Lower leg skin (tissue), 4 donors: ENCODE results near the gene GSTM4. TPM values are rescaled to one million over a fixed set of nuclear protein-coding genes. Genes with fewer than 3 reads are reported as not detected.
A peak's percentile ranks its signal among the peaks of the same experiment; 100 is the strongest.

Experiments
- DNase-seq, 2 donors: peaks; one replicate each; pipeline ENCODE4 v3.0.0-alpha.2; 2019; ENCODE audit warnings: low spot score in 2 of 2
- H3K4me3 ChIP-seq: fragments of 200-600 bp; sonication (generic); 2 replicates; pipeline ENCODE4 v1.5.1; 2017; ENCODE audit warnings: mild to moderate bottlenecking, low read depth; ENCODE audit not compliant: poor library complexity, severe bottlenecking
- POLR2A ChIP-seq, 2 donors: fragments of 450-650 bp; IDR thresholded peaks; one replicate each; pipeline ENCODE4 v1.6.1; 2016 to 2017; ENCODE audit warnings: antibody characterized with exemption in 2 of 2, mild to moderate bottlenecking in 1 of 2, moderate library complexity in 1 of 2
- WGBS, 2 donors: methylation state at CpG; one replicate each; pipeline ENCODE4 v1.1.5; 2018; 5-methylcytosine and 5-hydroxymethylcytosine counted together
- intact Hi-C: fragments of 100-400 bp; cut with DNase I; formaldehyde crosslinking; loops from one replicate; pipeline ENCODE4 v1.15.0; 2023; ENCODE audit warnings: low total_unique reads
- total RNA-seq, 4 donors: library from RNA; depleted of rRNA; stranded (reverse); fragments of >200 nt; gene quantifications; one replicate each; pipeline ENCODE4 v1.1.0, GENCODE V29; 2016
- TF ChIP-seq, protein P1 (sequence below), 3 donors: fragments of 450-650 bp; IDR thresholded peaks; one replicate each; pipeline ENCODE4 v1.5.1; 2016; ENCODE audit warnings: antibody characterized with exemption in 3 of 3, mild to moderate bottlenecking in 3 of 3, moderate library complexity in 2 of 3

Gene GSTM4
- total RNA-seq, 4 donors from 2014 or later: 13.4 to 23.3 (median 19.1) TPM

DNA sequence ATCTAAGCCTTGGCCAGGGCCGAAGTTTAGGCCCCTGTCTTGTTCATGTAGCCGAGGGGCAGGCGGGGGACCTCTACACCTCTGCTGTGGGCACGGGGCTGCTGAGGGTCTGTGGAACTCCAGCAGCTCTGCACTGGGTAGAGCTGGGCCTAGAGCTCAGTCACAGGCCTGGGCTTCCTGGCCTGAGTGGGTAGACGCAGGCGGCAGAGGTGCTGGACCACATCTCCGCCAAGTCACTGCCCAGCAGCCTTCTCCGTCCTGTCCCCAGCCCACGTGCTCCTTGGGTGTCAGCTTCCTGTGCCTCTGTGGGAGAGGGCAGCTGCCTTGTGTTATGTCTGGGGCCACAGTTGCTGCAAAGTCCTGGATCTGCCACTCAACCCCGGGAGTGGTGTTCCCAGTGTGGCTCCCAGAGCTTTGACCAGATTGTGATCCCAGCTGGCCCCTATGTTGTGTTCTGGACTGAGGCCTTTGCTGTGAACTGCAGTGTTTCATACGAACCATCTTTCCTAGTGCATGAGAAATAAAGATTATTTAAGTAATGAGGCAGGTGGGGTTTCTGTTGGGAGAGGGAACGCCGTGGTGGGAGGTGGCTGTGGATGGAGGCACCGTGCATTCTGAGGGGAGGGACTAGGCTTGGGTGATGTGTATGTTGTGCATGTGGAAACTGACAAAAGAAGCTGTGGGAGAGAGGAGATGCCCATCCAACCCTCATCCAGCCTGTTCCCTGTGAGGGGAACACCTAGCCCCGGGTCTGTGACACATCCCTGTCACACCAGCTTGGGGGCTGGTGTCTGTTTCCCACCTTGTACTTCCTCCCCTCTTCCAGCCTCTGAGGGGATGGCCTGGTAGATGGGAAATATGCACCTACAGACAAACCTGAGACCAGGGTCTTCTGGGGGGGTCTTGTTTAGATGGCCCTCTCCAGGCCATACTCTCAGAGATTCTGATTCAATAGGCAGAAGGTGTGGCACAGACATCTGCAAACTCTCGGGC is 24.1 kb upstream of the GSTM4 start:
- no peak for TF ChIP-seq POLR2A (IDR thresholded peaks at IDR 0.05)
- TF ChIP-seq, protein P1, sequence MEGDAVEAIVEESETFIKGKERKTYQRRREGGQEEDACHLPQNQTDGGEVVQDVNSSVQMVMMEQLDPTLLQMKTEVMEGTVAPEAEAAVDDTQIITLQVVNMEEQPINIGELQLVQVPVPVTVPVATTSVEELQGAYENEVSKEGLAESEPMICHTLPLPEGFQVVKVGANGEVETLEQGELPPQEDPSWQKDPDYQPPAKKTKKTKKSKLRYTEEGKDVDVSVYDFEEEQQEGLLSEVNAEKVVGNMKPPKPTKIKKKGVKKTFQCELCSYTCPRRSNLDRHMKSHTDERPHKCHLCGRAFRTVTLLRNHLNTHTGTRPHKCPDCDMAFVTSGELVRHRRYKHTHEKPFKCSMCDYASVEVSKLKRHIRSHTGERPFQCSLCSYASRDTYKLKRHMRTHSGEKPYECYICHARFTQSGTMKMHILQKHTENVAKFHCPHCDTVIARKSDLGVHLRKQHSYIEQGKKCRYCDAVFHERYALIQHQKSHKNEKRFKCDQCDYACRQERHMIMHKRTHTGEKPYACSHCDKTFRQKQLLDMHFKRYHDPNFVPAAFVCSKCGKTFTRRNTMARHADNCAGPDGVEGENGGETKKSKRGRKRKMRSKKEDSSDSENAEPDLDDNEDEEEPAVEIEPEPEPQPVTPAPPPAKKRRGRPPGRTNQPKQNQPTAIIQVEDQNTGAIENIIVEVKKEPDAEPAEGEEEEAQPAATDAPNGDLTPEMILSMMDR (IDR thresholded peaks at IDR 0.05): no peak
- no peak overlapping the region for H3K4me3 ChIP-seq
- intact Hi-C loops: loop anchor here (10.0 kb wide), 1 partner anchor 353 kb away; the partner anchor contains the start of gene AHCYL1
- 76 to 87% methylated on average over 15 to 16 of the region's 16 CpGs for WGBS, 2 donors
- peak in 1 of 2 donors; percentile 11 for DNase-seq

DNA sequence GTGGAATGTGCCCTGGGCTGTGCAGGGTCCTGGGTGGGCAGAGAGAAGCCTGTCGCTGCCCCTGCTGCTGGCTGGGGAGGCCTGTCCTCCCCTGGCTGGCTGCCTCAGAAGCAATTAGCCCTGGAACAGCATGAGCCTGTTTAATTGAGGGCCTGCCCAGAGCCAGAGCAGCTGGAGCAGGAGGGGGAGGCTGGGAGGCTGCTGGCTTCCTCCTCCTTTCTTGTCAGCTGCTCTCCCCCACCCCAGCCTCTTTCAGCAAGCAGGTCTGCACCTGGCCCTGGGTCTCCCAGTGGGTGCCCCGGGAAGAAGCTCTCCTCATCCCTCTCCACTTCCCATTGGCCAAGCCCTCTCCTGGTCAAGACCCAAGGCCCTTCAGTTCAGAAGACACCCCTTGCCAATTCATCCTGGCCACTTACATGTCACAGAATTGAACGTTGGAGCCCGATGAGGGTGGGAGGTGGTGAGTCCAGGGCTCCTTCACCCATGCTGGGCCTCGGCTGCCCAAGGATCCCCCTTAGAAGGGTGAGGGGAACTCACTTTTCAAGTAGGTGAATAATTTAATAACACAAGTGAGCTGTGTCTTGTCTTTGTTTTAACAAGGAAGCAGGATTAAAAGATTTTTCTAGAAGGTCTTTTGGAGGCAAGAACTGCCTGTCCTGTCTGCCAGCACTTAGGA is 23.1 kb upstream of the GSTM4 start:
- DNase-seq: peak; percentile 17 to 81
- intact Hi-C loops: loop anchor here (10.0 kb wide), 1 partner anchor 352 kb away; the partner anchor contains the start of gene AHCYL1
- H3K4me3 ChIP-seq: no peak overlapping the region
- 31 to 37% methylated on average over 4 to 5 of the region's 5 CpGs for WGBS, 2 donors
- TF ChIP-seq POLR2A (IDR thresholded peaks at IDR 0.05): no peak
- TF ChIP-seq, protein P1 (IDR thresholded peaks at IDR 0.05): no peak

DNA sequence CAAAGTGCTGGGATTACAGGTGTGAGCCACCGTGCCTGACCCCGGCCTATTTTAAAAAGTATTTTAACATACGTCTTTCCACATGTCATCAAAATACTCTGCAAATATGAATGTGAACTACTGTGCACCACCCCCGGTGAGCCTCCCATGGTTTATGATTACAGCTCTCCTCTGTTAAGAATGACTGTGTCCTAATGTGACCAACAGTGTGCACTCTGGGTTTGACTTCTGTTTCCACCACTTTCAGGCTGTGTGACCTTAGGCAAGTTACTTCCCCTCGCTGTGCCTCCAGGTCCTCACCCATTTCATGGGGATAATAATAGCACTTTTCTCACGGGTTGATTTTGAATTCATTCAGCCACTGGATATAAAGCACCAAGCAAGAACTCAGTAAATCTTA is 21.6 kb upstream of the GSTM4 start:
- WGBS, 2 donors: 79 to 82% methylated on average over 6 of the region's 6 CpGs
- TF ChIP-seq, protein P1 (IDR thresholded peaks at IDR 0.05): no peak
- TF ChIP-seq POLR2A (IDR thresholded peaks at IDR 0.05): no peak
- peak in 1 of 2 donors; percentile 7 for DNase-seq
- no peak overlapping the region for H3K4me3 ChIP-seq
- intact Hi-C loops: loop anchor here (10.0 kb wide), 1 partner anchor 351 kb away; the partner anchor contains the start of gene AHCYL1

DNA sequence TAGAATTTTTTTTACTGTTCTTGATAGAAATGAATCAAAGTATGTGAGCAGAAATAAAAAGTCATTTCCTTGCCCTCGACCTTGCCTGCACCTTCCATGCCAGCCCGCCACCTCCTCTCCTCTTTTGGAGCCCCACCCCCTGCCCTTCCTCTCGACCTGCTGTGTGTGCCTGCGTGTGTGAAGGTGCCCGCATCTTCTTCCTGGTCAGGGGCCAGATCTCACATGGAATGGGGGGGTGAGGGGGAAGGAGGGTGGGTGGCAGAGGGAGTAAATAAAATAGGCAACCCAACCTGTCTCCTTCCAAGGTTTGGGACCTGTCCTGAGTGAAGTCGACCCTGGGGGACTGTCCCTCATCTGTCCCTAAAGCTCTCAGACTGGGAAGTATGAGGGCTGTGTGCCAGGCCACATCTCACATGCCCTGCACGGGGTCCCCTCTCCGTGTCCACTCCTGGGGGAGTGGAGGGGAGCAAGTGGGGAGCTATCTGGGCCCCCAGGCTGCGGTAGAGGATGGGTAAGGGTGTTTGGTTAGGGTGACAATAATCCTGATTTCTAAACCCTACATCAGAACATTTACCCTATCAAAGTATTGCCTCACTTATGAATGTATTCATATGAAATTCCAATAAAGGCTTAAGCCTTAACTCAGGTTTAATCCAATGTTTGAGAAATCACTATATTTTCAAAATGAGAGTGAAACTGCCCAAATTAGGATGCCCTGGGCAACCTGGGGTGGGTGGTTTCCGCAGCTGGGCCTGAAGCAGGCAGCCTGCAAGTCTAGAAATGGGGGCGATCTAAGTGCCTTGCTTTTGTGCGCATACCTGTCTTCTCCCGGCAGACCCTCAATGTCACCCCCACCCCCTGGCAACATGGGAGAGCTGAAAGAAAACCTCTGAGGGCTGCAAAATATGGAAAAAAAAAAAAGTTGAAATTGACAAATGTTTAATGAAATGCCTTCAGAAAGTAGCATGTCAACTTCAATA is 20.8 kb upstream of the GSTM4 start:
- TF ChIP-seq, protein P1 (IDR thresholded peaks at IDR 0.05): no peak
- TF ChIP-seq POLR2A (IDR thresholded peaks at IDR 0.05): no peak
- peak in 1 of 2 donors; percentile 11 for DNase-seq
- intact Hi-C loops: loop anchor here (10.0 kb wide), 1 partner anchor 350 kb away; the partner anchor contains the start of gene AHCYL1
- H3K4me3 ChIP-seq: no peak overlapping the region
- WGBS, 2 donors: 58 to 69% methylated on average over 13 of the region's 13 CpGs

DNA sequence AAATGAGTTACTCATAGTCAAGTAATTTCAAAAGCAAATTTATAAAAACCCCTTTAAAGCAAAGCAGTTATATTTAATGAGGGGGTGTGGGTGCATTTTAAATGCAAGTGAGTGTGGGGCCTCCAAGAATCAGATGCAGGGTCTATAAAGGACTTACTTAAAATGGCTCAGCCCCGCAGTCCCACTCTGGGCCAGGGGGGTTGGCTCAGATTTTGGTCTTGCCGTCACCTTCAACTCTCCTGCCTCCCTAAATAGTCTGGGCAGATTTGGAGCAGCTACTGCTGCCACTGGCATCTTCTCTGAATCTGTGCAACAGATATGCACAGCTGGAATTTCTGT is 20.1 kb upstream of the GSTM4 start:
- TF ChIP-seq POLR2A (IDR thresholded peaks at IDR 0.05): no peak
- TF ChIP-seq, protein P1 (IDR thresholded peaks at IDR 0.05): no peak
- WGBS, 2 donors: 62 to 63% methylated on average over 2 of the region's 2 CpGs
- DNase-seq: peak in 1 of 2 donors; percentile 13
- H3K4me3 ChIP-seq: no peak overlapping the region
- intact Hi-C loops: loop anchor here (10.0 kb wide), 1 partner anchor 349 kb away; the partner anchor contains the start of gene AHCYL1
